ENCODE data around the gene HSBP1. TPM values are rescaled to one million over a fixed set of nuclear protein-coding genes. Genes with fewer than 3 reads are reported as not detected.
A peak's percentile ranks its signal among the peaks of the same experiment; 100 is the strongest.

The HSBP1 gene
- total and polyA plus RNA-seq, 5 experiments from 2014 or later: 17.6 to 30.1 (median 25.3) TPM

- H3K4me3 Mint-ChIP-seq: no peak overlapping the region
- no peak overlapping the region for H3K27ac Mint-ChIP-seq
- DNase-seq: no peak
Observed at GRCh38 chr16:83830769-83831455, 23.1 kb downstream of the HSBP1 start.

DNA sequence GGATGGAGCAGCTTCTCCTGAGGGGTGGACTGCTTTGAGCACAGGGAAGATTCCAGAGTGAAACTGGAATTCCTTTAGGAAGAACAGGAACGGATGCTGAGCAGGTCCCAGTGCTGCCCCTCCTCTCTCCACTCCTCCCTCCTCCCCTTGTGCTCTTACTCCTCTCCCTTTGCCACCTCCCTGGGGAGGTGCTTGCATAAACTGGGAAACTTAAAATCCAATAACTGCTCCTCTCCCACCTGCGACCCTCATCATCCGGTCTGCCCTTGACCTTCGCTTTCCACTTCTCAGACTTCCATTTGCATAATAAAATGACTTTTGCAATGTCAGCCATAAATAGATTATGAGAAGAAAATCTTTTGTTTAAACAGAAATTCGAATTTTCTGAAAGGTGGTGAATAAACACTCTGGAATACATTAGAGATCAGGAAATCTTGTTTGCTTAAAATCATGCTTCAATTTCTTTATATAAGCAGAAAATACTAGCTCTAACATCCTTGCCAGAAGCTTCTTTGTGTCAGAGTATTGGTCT, 23.7 kb downstream of the HSBP1 start:
- POLR2A ChIA-PET: no interaction called here
- Mint-ChIP-seq H3K36me3 (no peaks in the 10 kb centered on the region), H3K9me3 (peaks cover 0 to 2% (median 0%) of the 10 kb centered on the region in 9 donors), H3K4me1 (peaks cover 0 to 17% (median 11%) of the 10 kb centered on the region in 4 donors), H3K27me3 (peaks cover 0 to 5% (median 0%) of the 10 kb centered on the region in 5 donors), H3K27ac (no peak overlapping the region), H3K4me3 (no peak overlapping the region)
- no peak for DNase-seq
- no peak for ATAC-seq

More at GRCh38 chr16:83830769-83831455, 23.1 kb downstream of the HSBP1 start:
- Mint-ChIP-seq H3K4me1 (peaks cover 0 to 14% (median 9%) of the 10 kb centered on the region in 4 donors), H3K9me3 (peaks cover 0 to 2% (median 0%) of the 10 kb centered on the region in 9 donors), H3K36me3 (no peaks in the 10 kb centered on the region), H3K27me3 (peaks cover 0 to 3% (median 0%) of the 10 kb centered on the region in 5 donors)
- POLR2A ChIA-PET: no interaction called here
- no peak for ATAC-seq

DNA sequence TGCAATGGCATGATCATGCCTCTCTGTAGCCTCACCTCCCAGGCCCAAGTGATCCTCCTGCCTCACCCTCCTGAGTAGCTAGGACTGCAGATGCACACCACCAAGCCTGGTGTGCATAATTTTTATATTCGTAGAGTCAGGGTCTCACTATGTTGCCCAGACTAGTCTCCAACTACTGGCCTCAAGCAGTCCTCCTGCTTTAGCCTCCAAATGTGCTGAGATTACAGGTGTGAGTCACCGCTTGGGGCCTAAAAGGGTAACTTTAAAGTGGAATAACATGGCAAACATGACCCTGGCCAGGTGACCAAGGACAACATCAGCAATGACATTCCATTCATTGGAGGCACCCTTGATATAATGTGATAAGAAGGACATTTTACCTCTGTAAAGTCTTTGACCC, 26.1 kb downstream of the HSBP1 start:
- peaks cover 0 to 2% (median 0%) of the 10 kb centered on the region in 9 donors for H3K9me3 Mint-ChIP-seq
- POLR2A ChIA-PET: no interaction called here
- no peak overlapping the region for H3K27ac Mint-ChIP-seq
- no peaks in the 10 kb centered on the region for H3K36me3 Mint-ChIP-seq
- H3K27me3 Mint-ChIP-seq: peaks cover 7 to 15% (median 9%) of the 10 kb centered on the region in 5 donors
- ATAC-seq (no peak), DNase-seq (no peak)
- peaks cover 0 to 17% (median 11%) of the 10 kb centered on the region in 4 donors for H3K4me1 Mint-ChIP-seq
- no peak overlapping the region for H3K4me3 Mint-ChIP-seq

- H3K4me3 Mint-ChIP-seq: peak overlapping the region in 2 of 10 donors; percentile 10
- no peak overlapping the region for H3K27ac Mint-ChIP-seq
- POLR2A ChIA-PET: no interaction called here
- peaks cover 7 to 20% (median 11%) of the 10 kb centered on the region in 5 donors for H3K27me3 Mint-ChIP-seq
- no peaks in the 10 kb centered on the region for H3K36me3 Mint-ChIP-seq
- DNase-seq (no peak), ATAC-seq (no peak)
- H3K9me3 Mint-ChIP-seq: peaks cover 0 to 2% (median 0%) of the 10 kb centered on the region in 9 donors
- peaks cover 0 to 17% (median 11%) of the 10 kb centered on the region in 4 donors for H3K4me1 Mint-ChIP-seq
Observed at GRCh38 chr16:83835586-83836566, 28.1 kb downstream of the HSBP1 start.

GRCh38 chr16:83837566-83837965, 29.8 kb downstream of the HSBP1 start:
- H3K4me3 Mint-ChIP-seq: no peak overlapping the region
- no peaks in the 10 kb centered on the region for H3K36me3 Mint-ChIP-seq
- no peak for ATAC-seq
- H3K9me3 Mint-ChIP-seq: peaks cover 0 to 2% (median 0%) of the 10 kb centered on the region in 9 donors
- H3K27me3 Mint-ChIP-seq: peaks cover 7 to 20% (median 12%) of the 10 kb centered on the region in 5 donors
- DNase-seq: no peak
- no peak overlapping the region for H3K27ac Mint-ChIP-seq
- POLR2A ChIA-PET: no interaction called here
- peaks cover 0 to 23% (median 11%) of the 10 kb centered on the region in 4 donors for H3K4me1 Mint-ChIP-seq

DNA sequence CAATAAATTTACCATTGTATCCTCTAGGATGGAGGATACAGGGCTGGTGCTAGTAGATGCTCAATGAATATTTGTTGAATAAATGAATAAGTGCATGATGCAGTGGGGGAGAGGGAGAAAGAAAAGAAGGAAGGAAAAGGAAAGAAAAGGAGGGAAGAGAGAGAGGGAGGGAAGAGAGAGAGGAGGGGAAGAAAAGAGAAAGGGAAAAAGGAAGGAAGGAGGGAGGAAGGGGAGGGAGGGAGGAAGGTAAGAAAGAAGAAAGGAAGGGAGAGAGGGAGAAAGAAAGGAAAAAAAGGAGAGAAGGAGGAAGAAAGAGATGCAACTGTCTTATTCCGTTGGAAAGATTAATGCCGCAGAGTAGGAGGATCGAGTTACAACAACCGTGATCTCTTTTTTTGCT, 30.4 kb downstream of the HSBP1 start:
- Mint-ChIP-seq H3K36me3 (no peaks in the 10 kb centered on the region), H3K27me3 (peaks cover 7 to 18% (median 12%) of the 10 kb centered on the region in 5 donors), H3K27ac (no peak overlapping the region), H3K4me3 (no peak overlapping the region), H3K9me3 (peaks cover 0 to 2% (median 0%) of the 10 kb centered on the region in 9 donors), H3K4me1 (peaks cover 0 to 29% (median 11%) of the 10 kb centered on the region in 4 donors)
- POLR2A ChIA-PET: no interaction called here
- DNase-seq (no peak), ATAC-seq (no peak)

DNA sequence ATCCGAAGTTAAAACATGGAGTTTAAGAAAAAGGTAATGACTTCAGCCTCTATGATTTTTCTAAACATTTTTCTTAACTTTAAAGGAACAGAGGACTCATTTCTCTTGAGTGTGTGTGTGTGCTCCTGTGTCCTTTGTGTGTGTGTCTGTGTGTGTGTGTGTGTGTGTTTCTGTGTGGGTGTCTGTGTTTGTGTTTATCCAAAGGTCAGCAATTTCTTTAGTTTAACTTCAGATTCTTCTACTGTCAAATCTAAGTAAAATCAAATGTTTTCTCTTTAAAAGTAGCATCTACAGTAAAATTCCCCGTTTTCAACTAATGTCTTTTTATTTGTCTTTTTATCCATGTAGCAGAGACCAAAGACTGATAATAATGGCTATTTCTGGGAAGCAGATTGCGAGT, 31.8 kb downstream of the HSBP1 start:
- no peak overlapping the region for H3K27ac Mint-ChIP-seq
- POLR2A ChIA-PET: no interaction called here
- no peaks in the 10 kb centered on the region for H3K36me3 Mint-ChIP-seq
- H3K4me3 Mint-ChIP-seq: no peak overlapping the region
- ATAC-seq (no peak), DNase-seq (no peak)
- H3K9me3 Mint-ChIP-seq: peaks cover 0 to 2% (median 0%) of the 10 kb centered on the region in 9 donors
- H3K4me1 Mint-ChIP-seq: peaks cover 0 to 39% (median 11%) of the 10 kb centered on the region in 4 donors
- H3K27me3 Mint-ChIP-seq: peaks cover 7 to 18% (median 12%) of the 10 kb centered on the region in 5 donors

GRCh38 chr16:83840060-83840617, 32.4 kb downstream of the HSBP1 start:
- H3K27me3 Mint-ChIP-seq: peaks cover 7 to 18% (median 12%) of the 10 kb centered on the region in 5 donors
- H3K36me3 Mint-ChIP-seq: no peaks in the 10 kb centered on the region
- POLR2A ChIA-PET: no interaction called here
- H3K4me3 Mint-ChIP-seq: no peak overlapping the region
- DNase-seq: no peak
- H3K4me1 Mint-ChIP-seq: peaks cover 0 to 36% (median 11%) of the 10 kb centered on the region in 4 donors
- H3K9me3 Mint-ChIP-seq: peaks cover 0 to 2% (median 0%) of the 10 kb centered on the region in 9 donors
- ATAC-seq: no peak
- H3K27ac Mint-ChIP-seq: no peak overlapping the region

DNA sequence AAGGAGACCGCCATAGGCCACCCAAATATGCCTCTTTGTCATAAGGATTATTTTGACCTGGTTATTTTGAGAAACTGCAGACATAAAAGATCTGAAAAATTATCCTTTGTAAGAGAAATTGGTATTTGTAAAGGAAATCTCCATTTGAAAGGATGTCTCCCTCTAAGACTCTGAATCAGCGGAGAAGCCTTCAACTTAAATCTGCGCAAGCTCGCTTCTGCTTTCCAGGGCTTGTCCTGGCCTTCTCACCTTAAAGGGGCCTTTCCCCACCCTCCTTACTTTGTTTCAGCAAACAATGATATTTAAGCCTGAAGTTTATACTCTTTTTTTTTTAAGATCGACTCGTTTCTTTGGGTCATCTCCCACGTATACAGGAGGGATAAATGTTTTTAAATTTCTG, 34.5 kb downstream of the HSBP1 start:
- Mint-ChIP-seq H3K36me3 (no peaks in the 10 kb centered on the region), H3K4me3 (no peak overlapping the region), H3K9me3 (no peaks in the 10 kb centered on the region), H3K27ac (no peak overlapping the region), H3K4me1 (peaks cover 0 to 22% (median 0%) of the 10 kb centered on the region in 4 donors), H3K27me3 (peaks cover 7 to 13% (median 12%) of the 10 kb centered on the region in 5 donors)
- POLR2A ChIA-PET: no interaction called here
- no peak for DNase-seq
- no peak for ATAC-seq

GRCh38 chr16:83842756-83843507, 35.2 kb downstream of the HSBP1 start:
- H3K36me3 Mint-ChIP-seq: no peaks in the 10 kb centered on the region
- DNase-seq: peak in 1 of 10 donors; percentile 4
- H3K9me3 Mint-ChIP-seq: no peaks in the 10 kb centered on the region
- ATAC-seq: peak in 1 of 2 donors; percentile 23
- H3K27ac Mint-ChIP-seq: peak overlapping the region in 1 of 10 donors; percentile 43
- peak overlapping the region in 1 of 10 donors; percentile 40 for H3K4me3 Mint-ChIP-seq
- POLR2A ChIA-PET: no interaction called here
- peaks cover 2 to 10% (median 6%) of the 10 kb centered on the region in 5 donors for H3K27me3 Mint-ChIP-seq
- peaks cover 0 to 22% (median 0%) of the 10 kb centered on the region in 4 donors for H3K4me1 Mint-ChIP-seq

- peak overlapping the region in 1 of 10 donors; percentile 28 for H3K4me3 Mint-ChIP-seq
- POLR2A ChIA-PET: no interaction called here
- peaks cover 0 to 5% (median 0%) of the 10 kb centered on the region in 5 donors for H3K27me3 Mint-ChIP-seq
- no peaks in the 10 kb centered on the region for H3K9me3 Mint-ChIP-seq
- H3K36me3 Mint-ChIP-seq: no peaks in the 10 kb centered on the region
- ATAC-seq (no peak), DNase-seq (no peak)
- peaks cover 0 to 22% (median 0%) of the 10 kb centered on the region in 4 donors for H3K4me1 Mint-ChIP-seq
- H3K27ac Mint-ChIP-seq: no peak overlapping the region
Observed at GRCh38 chr16:83843657-83844056, 35.9 kb downstream of the HSBP1 start.

DNA sequence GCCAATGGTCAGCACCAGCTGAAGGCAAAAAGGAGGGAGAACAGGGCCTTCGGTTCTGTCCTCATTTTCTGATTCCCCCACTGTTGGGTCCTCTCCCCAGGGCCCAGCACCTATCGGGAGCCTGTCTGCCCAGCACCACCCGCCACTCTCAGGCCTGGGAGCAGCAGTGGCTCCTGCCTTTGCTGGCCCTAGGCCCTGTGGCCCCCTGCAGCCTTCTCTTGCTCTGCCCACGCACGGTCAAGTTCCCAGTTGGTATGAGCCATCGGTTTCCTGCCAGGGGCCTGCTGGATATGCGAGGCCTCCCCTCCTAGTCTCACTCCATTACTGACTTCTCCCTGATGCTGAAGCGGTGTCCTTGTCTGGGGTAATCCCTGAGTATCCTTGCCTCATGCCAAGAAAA, 37.5 kb downstream of the HSBP1 start:
- H3K4me1 Mint-ChIP-seq: peaks cover 0 to 22% (median 0%) of the 10 kb centered on the region in 4 donors
- no peak overlapping the region for H3K27ac Mint-ChIP-seq
- POLR2A ChIA-PET: no interaction called here
- H3K36me3 Mint-ChIP-seq: no peaks in the 10 kb centered on the region
- DNase-seq (no peak), ATAC-seq (no peak)
- no peaks in the 10 kb centered on the region for H3K9me3 Mint-ChIP-seq
- no peak overlapping the region for H3K4me3 Mint-ChIP-seq
- peaks cover 0 to 2% (median 0%) of the 10 kb centered on the region in 5 donors for H3K27me3 Mint-ChIP-seq

Data from naive thymus-derived CD8-positive, alpha-beta T cell (primary cell).